Astrocyte (in vitro differentiated cells and primary cell): Measurements from ENCODE around the gene FARS2. TPM values are rescaled to one million over a fixed set of nuclear protein-coding genes. Genes with fewer than 3 reads are reported as not detected.

Experiments
- DNase-seq: peaks from one replicate; pipeline ENCODE4 v3.0.0-alpha.2; 2010; ENCODE audit warnings: low read depth
- FAIRE-seq: peaks from 2 replicates; lab custom pipeline; 2011; peaks lifted over from hg19 to GRCh38; lab: Jason Lieb, UNC
- H2AFZ ChIP-seq: 2 replicates; pipeline ENCODE4 v1.6.0; 2012; ENCODE audit warnings: low read depth, low read length, inconsistent platforms
- H3K27ac ChIP-seq: 2 replicates; pipeline ENCODE4 v1.5.1; 2011; ENCODE audit warnings: low read depth, low read length, inconsistent platforms
- H3K27me3 ChIP-seq: 2 replicates; pipeline ENCODE4 v1.6.0; 2011; ENCODE audit warnings: low read length, inconsistent platforms; ENCODE audit not compliant: insufficient read depth
- H3K36me3 ChIP-seq: 2 replicates; pipeline ENCODE4 v1.5.1; 2011; ENCODE audit warnings: low read length, inconsistent platforms; ENCODE audit not compliant: insufficient read depth
- H3K4me1 ChIP-seq: 2 replicates; pipeline ENCODE4 v1.5.1; 2011; ENCODE audit warnings: low read length, inconsistent platforms; ENCODE audit not compliant: insufficient read depth
- H3K4me2 ChIP-seq: 2 replicates; pipeline ENCODE4 v1.6.0; 2012; ENCODE audit warnings: low read length, inconsistent platforms
- H3K4me3 ChIP-seq: 2 replicates; pipeline ENCODE4 v1.5.1; 2011; ENCODE audit warnings: low read depth, mild to moderate bottlenecking, low read length, inconsistent platforms; ENCODE audit not compliant: insufficient read depth
- H3K79me2 ChIP-seq: 2 replicates; pipeline ENCODE4 v1.6.0; 2012; ENCODE audit warnings: mild to moderate bottlenecking, low read length, inconsistent platforms; ENCODE audit not compliant: insufficient read depth
- H3K9ac ChIP-seq: 2 replicates; pipeline ENCODE4 v1.6.0; 2012; ENCODE audit warnings: mild to moderate bottlenecking, low read length, inconsistent platforms
- H3K9me3 ChIP-seq: 2 replicates; pipeline ENCODE4 v1.5.1; 2012; ENCODE audit warnings: low read depth, mild to moderate bottlenecking, low read length, inconsistent platforms; ENCODE audit not compliant: insufficient read depth
- H4K20me1 ChIP-seq: 2 replicates; pipeline ENCODE4 v1.6.0; 2012; ENCODE audit warnings: low read length, inconsistent platforms; ENCODE audit not compliant: insufficient read depth
- H3K27ac Mint-ChIP-seq: one replicate; pipeline ENCODE4 v1.8.0; 2021; ENCODE audit warnings: mild to moderate bottlenecking, mixed read lengths; ENCODE audit not compliant: unreplicated experiment
- H3K27me3 Mint-ChIP-seq: one replicate; pipeline ENCODE4 v1.8.0; 2021; ENCODE audit warnings: low read depth, mixed read lengths; ENCODE audit not compliant: unreplicated experiment
- H3K36me3 Mint-ChIP-seq: one replicate; pipeline ENCODE4 v1.8.0; 2021; ENCODE audit warnings: low read depth, mixed read lengths; ENCODE audit not compliant: unreplicated experiment
- H3K4me1 Mint-ChIP-seq: one replicate; pipeline ENCODE4 v1.8.0; 2021; ENCODE audit warnings: low read depth, mixed read lengths; ENCODE audit not compliant: unreplicated experiment
- H3K4me3 Mint-ChIP-seq: one replicate; pipeline ENCODE4 v1.8.0; 2021; ENCODE audit warnings: mild to moderate bottlenecking, moderate library complexity, mixed read lengths; ENCODE audit not compliant: unreplicated experiment
- H3K9me3 Mint-ChIP-seq: one replicate; pipeline ENCODE4 v1.8.0; 2021; ENCODE audit warnings: mild to moderate bottlenecking, mixed read lengths; ENCODE audit not compliant: unreplicated experiment
- CTCF ChIP-seq: IDR thresholded peaks from 2 replicates; pipeline ENCODE4 v1.5.1; 2011; ENCODE audit warnings: low read depth, mild to moderate bottlenecking, inconsistent platforms, low read length, moderate library complexity; ENCODE audit not compliant: insufficient read depth
- EZH2 ChIP-seq: IDR thresholded peaks from 2 replicates; pipeline ENCODE4 v1.6.1; 2012; ENCODE audit warnings: mild to moderate bottlenecking, low read length, inconsistent platforms; ENCODE audit not compliant: insufficient read depth
- total RNA-seq: library from RNA; stranded (reverse); gene quantifications from 2 replicates; pipeline ENCODE4 v1.2.1, GENCODE V29; 2021

FARS2 gene
- total RNA-seq, 1 donor from 2014 or later = 13.3 TPM

GRCh38 chr6:5520796-5521195, 259.5 kb downstream of the FARS2 start:
- Mint-ChIP-seq H3K4me1 (peaks cover 14% of the 10 kb centered on the region), H3K27ac (no peak overlapping the region), H3K36me3 (no peaks in the 10 kb centered on the region), H3K27me3 (no peaks in the 10 kb centered on the region), H3K4me3 (no peak overlapping the region), H3K9me3 (peaks cover 3% of the 10 kb centered on the region)
- H3K4me1 ChIP-seq = no peaks in the 10 kb centered on the region
- no peaks in the 10 kb centered on the region for H3K36me3 ChIP-seq
- no peak overlapping the region for H3K4me3 ChIP-seq
- no peak for FAIRE-seq
- no peaks in the 10 kb centered on the region for H3K79me2 ChIP-seq
- H3K9me3 ChIP-seq = no peaks in the 10 kb centered on the region
- no peak overlapping the region for H3K27ac ChIP-seq
- no peak for TF ChIP-seq EZH2
- no peak for TF ChIP-seq CTCF
- no peak overlapping the region for H3K4me2 ChIP-seq
- no peaks in the 10 kb centered on the region for H4K20me1 ChIP-seq
- no peaks in the 10 kb centered on the region for H3K27me3 ChIP-seq
- no peak for DNase-seq
- no peak overlapping the region for H3K9ac ChIP-seq
- H2AFZ ChIP-seq = no peak overlapping the region

GRCh38 chr6:5521322-5521721, 260.0 kb downstream of the FARS2 start:
- Mint-ChIP-seq H3K9me3 (peaks cover 3% of the 10 kb centered on the region), H3K27ac (no peak overlapping the region), H3K4me1 (peaks cover 14% of the 10 kb centered on the region), H3K4me3 (no peak overlapping the region), H3K27me3 (no peaks in the 10 kb centered on the region), H3K36me3 (no peaks in the 10 kb centered on the region)
- no peaks in the 10 kb centered on the region for H3K27me3 ChIP-seq
- H3K36me3 ChIP-seq = no peaks in the 10 kb centered on the region
- no peaks in the 10 kb centered on the region for H3K9me3 ChIP-seq
- no peaks in the 10 kb centered on the region for H4K20me1 ChIP-seq
- no peaks in the 10 kb centered on the region for H3K79me2 ChIP-seq
- FAIRE-seq = no peak
- H2AFZ ChIP-seq = no peak overlapping the region
- TF ChIP-seq CTCF (no peak), EZH2 (no peak)
- no peak overlapping the region for H3K27ac ChIP-seq
- no peaks in the 10 kb centered on the region for H3K4me1 ChIP-seq
- no peak for DNase-seq
- H3K4me3 ChIP-seq = no peak overlapping the region
- H3K4me2 ChIP-seq = no peak overlapping the region
- H3K9ac ChIP-seq = no peak overlapping the region

- Histone ChIP-seq H3K4me3 (no peak overlapping the region), H3K27ac (no peak overlapping the region), H4K20me1 (no peaks in the 10 kb centered on the region), H3K9me3 (no peaks in the 10 kb centered on the region), H3K4me1 (no peaks in the 10 kb centered on the region), H3K4me2 (no peak overlapping the region), H2AFZ (no peak overlapping the region), H3K9ac (no peak overlapping the region), H3K36me3 (no peaks in the 10 kb centered on the region), H3K79me2 (no peaks in the 10 kb centered on the region), H3K27me3 (no peaks in the 10 kb centered on the region)
- no peak for TF ChIP-seq EZH2
- TF ChIP-seq CTCF = no peak
- Mint-ChIP-seq H3K36me3 (no peaks in the 10 kb centered on the region), H3K9me3 (peaks cover 3% of the 10 kb centered on the region), H3K4me1 (peaks cover 14% of the 10 kb centered on the region), H3K27me3 (no peaks in the 10 kb centered on the region), H3K4me3 (no peak overlapping the region), H3K27ac (no peak overlapping the region)
- DNase-seq (no peak), FAIRE-seq (no peak)
These were observed 260.8 kb downstream of the FARS2 start for GRCh38 chr6:5522147-5522546.
